Fibroblast of lung (primary cell): Measurements from ENCODE around the gene GLB1L. TPM values are rescaled to one million over a fixed set of nuclear protein-coding genes. Genes with fewer than 3 reads are reported as not detected.

ENCODE experiments used
- DNase-seq, 2 donors: peaks; one replicate each; pipeline versions ENCODE4 v3.0.0 to v3.0.0-alpha.2; 2010; ENCODE audit warnings: low read depth in 2 of 2
- H2AFZ ChIP-seq: 2 replicates; pipeline ENCODE4 v1.5.1; 2012; ENCODE audit warnings: low read length, control low read depth, inconsistent platforms
- H3K27ac ChIP-seq: 2 replicates; pipeline ENCODE4 v1.5.1; 2011; ENCODE audit warnings: low read length, control low read depth; ENCODE audit not compliant: insufficient read depth
- H3K27me3 ChIP-seq: 2 replicates; pipeline ENCODE4 v1.5.1; 2011; ENCODE audit warnings: mild to moderate bottlenecking, low read length; ENCODE audit not compliant: control insufficient read depth, insufficient read depth
- H3K36me3 ChIP-seq: 2 replicates; pipeline ENCODE4 v1.5.1; 2011; ENCODE audit warnings: low read length; ENCODE audit not compliant: control insufficient read depth, insufficient read depth
- H3K4me1 ChIP-seq: 2 replicates; pipeline ENCODE4 v1.5.1; 2011; ENCODE audit warnings: low read length; ENCODE audit not compliant: control insufficient read depth, insufficient read depth; ENCODE audit errors: extremely low read depth
- H3K4me2 ChIP-seq: 2 replicates; pipeline ENCODE4 v1.5.1; 2011; ENCODE audit warnings: low read length, control low read depth; ENCODE audit not compliant: insufficient read depth; ENCODE audit errors: extremely low read depth
- H3K4me3 ChIP-seq, 4 experiments: fragments of 200-600 bp in 1 of 4; sonication (generic) in 1 of 4; replicated peaks in 1 of 4; 2 replicates each; pipeline ENCODE4 v1.5.1; 2011 to 2016; ENCODE audit warnings: low read length in 4 of 4, low read depth in 3 of 4, mild to moderate bottlenecking in 3 of 4, control low read depth in 2 of 4, inconsistent platforms in 1 of 4, mixed read lengths in 1 of 4; ENCODE audit not compliant: insufficient read depth in 1 of 4; ENCODE audit errors: control extremely low read depth in 1 of 4
- H3K79me2 ChIP-seq: 2 replicates; pipeline ENCODE4 v1.5.1; 2012; ENCODE audit warnings: mild to moderate bottlenecking, low read length, inconsistent platforms; ENCODE audit not compliant: control insufficient read depth, insufficient read depth
- H3K9ac ChIP-seq: 2 replicates; pipeline ENCODE4 v1.5.1; 2011; ENCODE audit warnings: mild to moderate bottlenecking, low read length, control low read depth; ENCODE audit not compliant: insufficient read depth
- H3K9me3 ChIP-seq: 2 replicates; pipeline ENCODE4 v1.5.1; 2012; ENCODE audit warnings: low read depth, low read length; ENCODE audit not compliant: control insufficient read depth, insufficient read depth
- H4K20me1 ChIP-seq: 2 replicates; pipeline ENCODE4 v1.5.1; 2011; ENCODE audit warnings: low read length; ENCODE audit not compliant: control insufficient read depth, insufficient read depth; ENCODE audit errors: extremely low read depth
- CTCF ChIP-seq, 2 donors: IDR thresholded peaks in 1 of 2; conservative IDR thresholded peaks in 1 of 2; 1 replicate in 1 of 2; 2 replicates in 1 of 2; pipeline ENCODE4 v1.5.1; 2011 to 2012; ENCODE audit warnings: low read length in 2 of 2, control low read depth in 1 of 2, inconsistent platforms in 1 of 2, low read depth in 1 of 2, mild to moderate bottlenecking in 1 of 2
- EZH2 ChIP-seq: IDR thresholded peaks from 2 replicates; pipeline ENCODE4 v1.5.1; 2012; ENCODE audit warnings: low read length, control low read depth, mild to moderate bottlenecking; ENCODE audit errors: missing control alignments
- polyA plus RNA-seq, 2 donors: library from polyadenylated mRNA; depleted of rRNA in 1 of 2; stranded (reverse) in 1 of 2; unstranded in 1 of 2; fragments of >200 nt; gene quantifications; 2 replicates each; pipeline ENCODE4 v1.2.1, GENCODE V29; 2011 to 2012; ENCODE audit warnings: missing spikeins in 1 of 2
- total RNA-seq: library from RNA; depleted of rRNA; stranded (reverse); fragments of >200 nt; gene quantifications from 2 replicates; pipeline ENCODE4 v1.2.1, GENCODE V29; 2014

The GLB1L gene
- total and polyA plus RNA-seq, 2 donors (not counting 1 experiment from before 2014, with no cell fraction given): 12.8 to 28.2 TPM

GRCh38 chr2:219248845-219249202 is 3.6 kb upstream of the GLB1L start:
- Histone ChIP-seq H3K4me1 (peaks cover 21% of the 10 kb centered on the region), H3K27ac (peak overlapping the region; percentile 56), H3K9me3 (no peaks in the 10 kb centered on the region), H3K4me2 (no peak overlapping the region), H3K36me3 (peaks cover 18% of the 10 kb centered on the region), H3K4me3 (no peak overlapping the region), H4K20me1 (no peaks in the 10 kb centered on the region), H2AFZ (no peak overlapping the region), H3K9ac (no peak overlapping the region), H3K27me3 (peaks cover 2% of the 10 kb centered on the region), H3K79me2 (peaks cover 15% of the 10 kb centered on the region)
- no peak for DNase-seq
- no peak for TF ChIP-seq CTCF (conservative IDR thresholded peaks at IDR 0.05 in 1 of 2, IDR thresholded peaks at IDR 0.05 in 1 of 2; ENCODE audit: low read depth in 1 of 2, low read length in 2 of 2)
- TF ChIP-seq EZH2: no peak

GRCh38 chr2:219247678-219248642 is 2.7 kb upstream of the GLB1L start:
- Histone ChIP-seq H2AFZ (no peak overlapping the region), H3K9ac (no peak overlapping the region), H3K4me2 (no peak overlapping the region), H3K27ac (peak overlapping the region; percentile 4), H3K79me2 (peaks cover 15% of the 10 kb centered on the region), H3K36me3 (peaks cover 18% of the 10 kb centered on the region), H3K4me1 (peaks cover 18% of the 10 kb centered on the region), H3K27me3 (peaks cover 2% of the 10 kb centered on the region), H3K9me3 (no peaks in the 10 kb centered on the region), H3K4me3 (no peak overlapping the region), H4K20me1 (no peaks in the 10 kb centered on the region)
- TF ChIP-seq EZH2 (no peak), CTCF (conservative IDR thresholded peaks at IDR 0.05 in 1 of 2, IDR thresholded peaks at IDR 0.05 in 1 of 2; ENCODE audit: low read depth in 1 of 2, low read length in 2 of 2) (no peak)
- no peak for DNase-seq

GRCh38 chr2:219246559-219246958 is 1.3 kb upstream of the GLB1L start:
- DNase-seq: no peak
- no peaks in the 10 kb centered on the region for H4K20me1 ChIP-seq
- H3K27ac ChIP-seq: no peak overlapping the region
- no peak overlapping the region for H3K4me2 ChIP-seq
- H3K9me3 ChIP-seq: no peaks in the 10 kb centered on the region
- H3K4me1 ChIP-seq: peaks cover 18% of the 10 kb centered on the region
- peak overlapping the region in 2 of 4 experiments; percentile 87 to 95 for H3K4me3 ChIP-seq
- no peak overlapping the region for H2AFZ ChIP-seq
- H3K9ac ChIP-seq: no peak overlapping the region
- H3K36me3 ChIP-seq: peaks cover 18% of the 10 kb centered on the region
- no peaks in the 10 kb centered on the region for H3K27me3 ChIP-seq
- peaks cover 15% of the 10 kb centered on the region for H3K79me2 ChIP-seq
- TF ChIP-seq EZH2 (no peak), CTCF (conservative IDR thresholded peaks at IDR 0.05 in 1 of 2, IDR thresholded peaks at IDR 0.05 in 1 of 2; ENCODE audit: low read depth in 1 of 2, low read length in 2 of 2) (no peak)
